Panc1 (cell line): Measurements from ENCODE around the gene C22orf39. TPM values are rescaled to one million over a fixed set of nuclear protein-coding genes. Genes with fewer than 3 reads are reported as not detected.
"Not testable (repeated sequence)": the region's sequence is repeated elsewhere in the genome, so short reads cannot be mapped to it uniquely, and the experiment has no call there.

Experiments
- ATAC-seq: fragments of 200-7000 bp; cut with Tn5 transposase; 2 replicates; pipeline ENCODE4 v1.9.1; 2020; ENCODE audit warnings: mild to moderate bottlenecking, moderate library complexity
- BruUV-seq: library from RNA; stranded (reverse); fragments of 400-500 nt; replicated peaks from 2 replicates; lab custom pipeline; 2021; lab: Mats Ljungman, UMichigan
- CTCF ChIA-PET: fragments of 300-600 bp; sonication (Branson Sonifier 250); formaldehyde crosslinking; loops from one replicate; lab custom pipeline; 2022; ENCODE audit warnings: antibody characterized with exemption; lab: Charles Lee
- POLR2A ChIA-PET: fragments of 300-600 bp; sonication (Branson Sonifier 250); formaldehyde crosslinking; loops from one replicate; lab custom pipeline; 2022; ENCODE audit warnings: antibody characterized with exemption; lab: Charles Lee
- DNase-seq: peaks from one replicate; pipeline ENCODE4 v3.0.0-alpha.2; 2010; ENCODE audit warnings: low read depth, low spot score
- H3K27ac ChIP-seq: 2 replicates; pipeline ENCODE4 v1.5.1; 2011; ENCODE audit warnings: mild to moderate bottlenecking, low read length, inconsistent platforms
- H3K27me3 ChIP-seq: fragments of 200-500 bp; sonication (Bioruptor generic); 2 replicates; pipeline ENCODE4 v1.6.0; 2014; ENCODE audit warnings: low read length, inconsistent platforms; ENCODE audit not compliant: control insufficient read depth, insufficient read depth
- H3K36me3 ChIP-seq: fragments of 200-500 bp; sonication (Bioruptor generic); 2 replicates; pipeline ENCODE4 v1.5.1; 2014; ENCODE audit warnings: inconsistent platforms, mild to moderate bottlenecking, low read length, moderate library complexity; ENCODE audit not compliant: control insufficient read depth, insufficient read depth
- H3K4me1 ChIP-seq: 2 replicates; pipeline ENCODE4 v1.5.1; 2011; ENCODE audit warnings: inconsistent platforms, mild to moderate bottlenecking, low read length, moderate library complexity; ENCODE audit not compliant: control insufficient read depth, insufficient read depth
- H3K4me3 ChIP-seq, 2 experiments: 2 replicates each; pipeline ENCODE4 v1.5.1; 2011 to 2012; ENCODE audit warnings: low read depth in 2 of 2, low read length in 2 of 2, mild to moderate bottlenecking in 2 of 2, inconsistent platforms in 1 of 2, moderate library complexity in 1 of 2
- H3K9me3 ChIP-seq: fragments of 200-500 bp; sonication (Bioruptor generic); 2 replicates; pipeline ENCODE4 v1.5.1; 2014; ENCODE audit warnings: low read depth, mild to moderate bottlenecking, inconsistent platforms, low read length, moderate library complexity; ENCODE audit not compliant: control insufficient read depth, insufficient read depth
- CTCF ChIP-seq: fragments of 450-650 bp; IDR thresholded peaks from 2 replicates; pipeline ENCODE4 v1.5.1; 2017; ENCODE audit warnings: mild to moderate bottlenecking
- POLR2AphosphoS5 ChIP-seq: IDR thresholded peaks from 2 replicates; pipeline ENCODE4 v1.6.1; 2012; ENCODE audit warnings: mild to moderate bottlenecking, low read depth, low read length, moderate library complexity
- REST ChIP-seq, 2 experiments: IDR thresholded peaks; 2 replicates each; pipeline ENCODE4 v1.6.1; 2011 to 2012; ENCODE audit warnings: low read depth in 2 of 2, control low read depth in 1 of 2, low read length in 1 of 2, mild to moderate bottlenecking in 1 of 2, moderate library complexity in 1 of 2; ENCODE audit not compliant: insufficient read depth in 1 of 2
- SIN3A ChIP-seq: IDR thresholded peaks from 2 replicates; pipeline ENCODE4 v1.6.1; 2012; ENCODE audit warnings: low read depth, mild to moderate bottlenecking, low read length, moderate library complexity, borderline replicate concordance; ENCODE audit not compliant: insufficient read depth
- TCF7L2 ChIP-seq: IDR thresholded peaks from 2 replicates; pipeline ENCODE4 v1.6.1; 2011; ENCODE audit warnings: mild to moderate bottlenecking, low read depth, low read length, inconsistent platforms
- in situ Hi-C: cut with HindIII; loops from 2 replicates; pipeline ENCODE4 v1.10.0; 2016; ENCODE audit warnings: low sequenced_read_pairs, low pct_unique_long_range_greater_than_20kb
- intact Hi-C: fragments of 100-400 bp; cut with micrococcal nuclease; formaldehyde crosslinking; loops from one replicate; pipeline ENCODE4 v1.10.0; 2022; ENCODE audit not compliant: unreplicated experiment
- total RNA-seq: library from RNA; stranded (reverse); gene quantifications from one replicate; pipeline ENCODE4 v1.2.1, GENCODE V29; 2021; ENCODE audit not compliant: unreplicated experiment

Gene C22orf39
- total RNA-seq, 1 experiment from 2014 or later: 20.5 TPM

- ATAC-seq (peak; percentile 61), DNase-seq (no peak)
- intact Hi-C loops: no loop called here
- no peaks in the 10 kb centered on the region for H3K9me3 ChIP-seq
- H3K27me3 ChIP-seq: no peaks in the 10 kb centered on the region
- no peaks in the 10 kb centered on the region; the same call in none of the 2 replicates for H3K36me3 ChIP-seq
- in situ Hi-C loops: no loop called here
- TF ChIP-seq SIN3A (no peak), CTCF (no peak), REST (IDR thresholded peaks at IDR 0.05; ENCODE audit: insufficient read depth in 1 of 2, low read depth in 2 of 2, low read length in 1 of 2) (no peak), TCF7L2 (no peak), POLR2AphosphoS5 (no peak)
- peaks cover 16% of the 10 kb centered on the region; the same call in 1 of the 2 replicates for H3K4me1 ChIP-seq
- peak overlapping the region; percentile 74 to 81 for H3K4me3 ChIP-seq
- BruUV-seq: no TSS peak
- POLR2A ChIA-PET: interaction anchor here (0.6 kb wide), 1 partner anchor 36 kb away, joined by 3 read pairs; no protein-coding TSS in a partner anchor
- H3K27ac ChIP-seq: peak overlapping the region; percentile 84
- CTCF ChIA-PET: no interaction called here
Observed at GRCh38 chr22:19448076-19448607, 631 bp upstream of the C22orf39 start.

- no peak for DNase-seq
- Histone ChIP-seq H3K9me3 (no peaks in the 10 kb centered on the region), H3K4me3 (peak overlapping the region; percentile 74 to 81), H3K4me1 (peaks cover 16% of the 10 kb centered on the region; the same call in 1 of the 2 replicates), H3K27me3 (no peaks in the 10 kb centered on the region), H3K36me3 (no peaks in the 10 kb centered on the region; the same call in none of the 2 replicates), H3K27ac (peak overlapping the region; percentile 76)
- in situ Hi-C loops (no loop called here), intact Hi-C loops (no loop called here)
- ChIA-PET POLR2A (no interaction called here), CTCF (interaction anchor here (0.6 kb wide), 1 partner anchor 40 kb away, joined by 8 read pairs; no protein-coding TSS in a partner anchor)
- peak; percentile 49 for ATAC-seq
- BruUV-seq: no TSS peak
- TF ChIP-seq POLR2AphosphoS5: no peak
- no peak for TF ChIP-seq TCF7L2
- TF ChIP-seq REST (IDR thresholded peaks at IDR 0.05; ENCODE audit: insufficient read depth in 1 of 2, low read depth in 2 of 2, low read length in 1 of 2): no peak
- TF ChIP-seq CTCF: no peak
- no peak for TF ChIP-seq SIN3A
Observed at GRCh38 chr22:19446603-19447329, 745 bp downstream of the C22orf39 start.

GRCh38 chr22:19445279-19445982 is 2.1 kb downstream of the C22orf39 start:
- BruUV-seq, DNase-seq, H3K9me3 ChIP-seq, H3K27ac ChIP-seq, in situ Hi-C loops, CTCF ChIA-PET, POLR2A ChIA-PET, ATAC-seq, H3K36me3 ChIP-seq, H3K4me3 ChIP-seq, H3K27me3 ChIP-seq, intact Hi-C loops: not testable (repeated sequence)
- H3K4me1 ChIP-seq: peaks cover 16% of the 10 kb centered on the region; the same call in 1 of the 2 replicates
